Smooth muscle cell of the brain vasculature (primary cell): ENCODE data around the gene CFAP46.
"Not testable (repeated sequence)": the region's sequence is repeated elsewhere in the genome, so short reads cannot be mapped to it uniquely, and the experiment has no call there.

Experiments
- DNase-seq: peaks from one replicate; pipeline ENCODE4 v3.0.0-alpha.2; 2012; ENCODE audit warnings: low read depth, low spot score

The CFAP46 gene

GRCh38 chr10:132845041-132845551 is 97.3 kb downstream of the CFAP46 start:
- no peak for DNase-seq

- no peak for DNase-seq
Measured at GRCh38 chr10:132844069-132844809, 98.1 kb downstream of the CFAP46 start.

GRCh38 chr10:132843276-132843675 is 99.1 kb downstream of the CFAP46 start:
- not testable (repeated sequence) for DNase-seq

GRCh38 chr10:132842397-132842796 is 100.0 kb downstream of the CFAP46 start:
- DNase-seq, result no peak

GRCh38 chr10:132841615-132841975 is 100.8 kb downstream of the CFAP46 start:
- DNase-seq, result no peak

- no peak for DNase-seq
Measured at GRCh38 chr10:132840698-132841614, 101.4 kb downstream of the CFAP46 start.

GRCh38 chr10:132839061-132839460 is 103.3 kb downstream of the CFAP46 start:
- no peak for DNase-seq

GRCh38 chr10:132838346-132838970 is 103.9 kb downstream of the CFAP46 start:
- no peak for DNase-seq

GRCh38 chr10:132837905-132838304 is 104.5 kb downstream of the CFAP46 start:
- no peak for DNase-seq

- DNase-seq, result no peak
Measured at GRCh38 chr10:132836832-132837540, 105.4 kb downstream of the CFAP46 start.

- no peak for DNase-seq
Measured at GRCh38 chr10:132836248-132836831, 106.0 kb downstream of the CFAP46 start.

- DNase-seq, result no peak
Measured at GRCh38 chr10:132835848-132836233, 106.5 kb downstream of the CFAP46 start.

- no peak for DNase-seq
Measured at GRCh38 chr10:132834891-132835847, 107.2 kb downstream of the CFAP46 start.

GRCh38 chr10:132834311-132834761 is 108.0 kb downstream of the CFAP46 start:
- no peak for DNase-seq

GRCh38 chr10:132833421-132834111 is 108.8 kb downstream of the CFAP46 start:
- DNase-seq, result no peak

- no peak for DNase-seq
Measured at GRCh38 chr10:132832186-132832969, 110.0 kb downstream of the CFAP46 start.

- DNase-seq, result no peak
Measured at GRCh38 chr10:132829403-132829802, 113.0 kb downstream of the CFAP46 start.

GRCh38 chr10:132828681-132829080 is 113.7 kb downstream of the CFAP46 start:
- no peak for DNase-seq
